ENCODE data around the gene ANO8.

The ANO8 gene

GRCh38 chr19:17302391-17303166 is 32.1 kb downstream of the ANO8 start:
- no peak for DNase-seq
- peak overlapping the region; percentile 87 for H2AFZ ChIP-seq (ENCODE audit: low read length)
- no peak overlapping the region for H3K27ac ChIP-seq (ENCODE audit: low read length)

GRCh38 chr19:17300992-17301619 is 33.5 kb downstream of the ANO8 start:
- TF ChIP-seq EZH2 (optimal IDR thresholded peaks at IDR 0.05; ENCODE audit: low read depth, low read length) (no peak), CTCF (IDR thresholded peaks at IDR 0.05; ENCODE audit: low read length) (no peak), EZH2phosphoT487 (IDR thresholded peaks at IDR 0.05; ENCODE audit: low read length) (no peak)
- Histone ChIP-seq H3K4me1 (ENCODE audit: low read length) (peaks cover 17% of the 10 kb centered on the region), H3K27me3 (replicated peaks; ENCODE audit: insufficient read depth, low read length) (no peaks in the 10 kb centered on the region), H4K20me1 (ENCODE audit: insufficient read depth, low read length) (no peaks in the 10 kb centered on the region), H3K27ac (ENCODE audit: low read length) (no peak overlapping the region), H3K9me2 (replicated peaks; ENCODE audit: insufficient read depth, low read length) (no peaks in the 10 kb centered on the region), H3K79me2 (ENCODE audit: low read length) (peaks cover under 1% of the 10 kb centered on the region), H3K9me3 (replicated peaks; ENCODE audit: insufficient read depth, low read length) (no peaks in the 10 kb centered on the region), H2AFZ (ENCODE audit: low read length) (no peak overlapping the region), H3K4me3 (ENCODE audit: low read length) (no peak overlapping the region), H3K9ac (ENCODE audit: low read length) (no peak overlapping the region), H3K36me3 (replicated peaks; ENCODE audit: insufficient read depth, low read length) (no peaks in the 10 kb centered on the region), H3F3A (ENCODE audit: insufficient read depth, low read length) (peaks cover 12% of the 10 kb centered on the region; the same call in 1 of the 2 replicates), H3K4me2 (ENCODE audit: low read depth, low read length) (no peak overlapping the region)
- no peak for DNase-seq

More at GRCh38 chr19:17302391-17303166, 32.1 kb downstream of the ANO8 start:
- Histone ChIP-seq H3K79me2 (ENCODE audit: low read length) (peaks cover 15% of the 10 kb centered on the region), H3K36me3 (replicated peaks; ENCODE audit: insufficient read depth, low read length) (no peaks in the 10 kb centered on the region), H3K4me1 (ENCODE audit: low read length) (peaks cover 17% of the 10 kb centered on the region), H3K27me3 (replicated peaks; ENCODE audit: insufficient read depth, low read length) (no peaks in the 10 kb centered on the region), H3F3A (ENCODE audit: insufficient read depth, low read length) (peaks cover 19% of the 10 kb centered on the region), H3K4me3 (ENCODE audit: low read length) (peak overlapping the region; percentile 77), H3K9me3 (replicated peaks; ENCODE audit: insufficient read depth, low read length) (no peaks in the 10 kb centered on the region), H3K9ac (ENCODE audit: low read length) (peak overlapping the region; percentile 72; the same call in 1 of the 2 replicates), H3K4me2 (ENCODE audit: low read depth, low read length) (peak overlapping the region; percentile 89), H3K9me2 (replicated peaks; ENCODE audit: insufficient read depth, low read length) (no peaks in the 10 kb centered on the region), H4K20me1 (ENCODE audit: insufficient read depth, low read length) (no peaks in the 10 kb centered on the region)
- TF ChIP-seq CTCF (IDR thresholded peaks at IDR 0.05; ENCODE audit: low read length) (no peak), EZH2phosphoT487 (IDR thresholded peaks at IDR 0.05; ENCODE audit: low read length) (no peak), EZH2 (optimal IDR thresholded peaks at IDR 0.05; ENCODE audit: low read depth, low read length) (no peak)

- H3K9ac ChIP-seq (ENCODE audit: low read length): no peak overlapping the region
- H3K4me1 ChIP-seq (ENCODE audit: low read length): no peaks in the 10 kb centered on the region
- DNase-seq: no peak
- no peaks in the 10 kb centered on the region for H3K27me3 ChIP-seq (replicated peaks; ENCODE audit: insufficient read depth, low read length)
- no peak overlapping the region for H3K27ac ChIP-seq (ENCODE audit: low read length)
- no peak overlapping the region for H3K4me2 ChIP-seq (ENCODE audit: low read depth, low read length)
- no peaks in the 10 kb centered on the region for H3K9me3 ChIP-seq (replicated peaks; ENCODE audit: insufficient read depth, low read length)
- no peak overlapping the region for H3K4me3 ChIP-seq (ENCODE audit: low read length)
- peaks cover 7% of the 10 kb centered on the region; the same call in 1 of the 2 replicates for H3K79me2 ChIP-seq (ENCODE audit: low read length)
- H2AFZ ChIP-seq (ENCODE audit: low read length): no peak overlapping the region
- H3F3A ChIP-seq (ENCODE audit: insufficient read depth, low read length): no peaks in the 10 kb centered on the region
- H3K36me3 ChIP-seq (replicated peaks; ENCODE audit: insufficient read depth, low read length): no peaks in the 10 kb centered on the region
- TF ChIP-seq CTCF (IDR thresholded peaks at IDR 0.05; ENCODE audit: low read length): no peak
- TF ChIP-seq EZH2 (optimal IDR thresholded peaks at IDR 0.05; ENCODE audit: low read depth, low read length): no peak
- TF ChIP-seq EZH2phosphoT487 (IDR thresholded peaks at IDR 0.05; ENCODE audit: low read length): no peak
- H3K9me2 ChIP-seq (replicated peaks; ENCODE audit: insufficient read depth, low read length): no peaks in the 10 kb centered on the region
- no peaks in the 10 kb centered on the region for H4K20me1 ChIP-seq (ENCODE audit: insufficient read depth, low read length)
Measured at GRCh38 chr19:17296976-17297375, 37.7 kb downstream of the ANO8 start.
